ENCODE data around the gene TMEM201.

DNA sequence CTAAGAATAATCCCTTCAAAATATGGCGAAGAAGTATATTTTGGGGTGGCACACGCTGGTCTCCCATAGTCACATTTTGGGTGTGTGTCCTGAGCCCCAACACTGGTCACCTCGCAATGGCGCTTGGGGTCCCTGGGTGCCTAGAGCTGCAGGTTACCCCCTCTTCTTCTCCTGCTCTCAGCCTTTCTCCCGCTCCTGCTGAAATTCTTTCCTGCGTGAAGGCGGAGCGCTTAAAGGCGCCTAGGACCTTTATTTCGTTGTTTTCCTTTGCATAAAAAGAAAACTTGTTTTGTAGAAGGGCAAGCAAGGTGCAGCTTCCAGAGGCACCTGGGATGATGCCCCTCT, 62.5 kb downstream of the TMEM201 start:
- no peak for TF ChIP-seq EP300 (IDR thresholded peaks at IDR 0.05)
- TF ChIP-seq, protein P1, sequence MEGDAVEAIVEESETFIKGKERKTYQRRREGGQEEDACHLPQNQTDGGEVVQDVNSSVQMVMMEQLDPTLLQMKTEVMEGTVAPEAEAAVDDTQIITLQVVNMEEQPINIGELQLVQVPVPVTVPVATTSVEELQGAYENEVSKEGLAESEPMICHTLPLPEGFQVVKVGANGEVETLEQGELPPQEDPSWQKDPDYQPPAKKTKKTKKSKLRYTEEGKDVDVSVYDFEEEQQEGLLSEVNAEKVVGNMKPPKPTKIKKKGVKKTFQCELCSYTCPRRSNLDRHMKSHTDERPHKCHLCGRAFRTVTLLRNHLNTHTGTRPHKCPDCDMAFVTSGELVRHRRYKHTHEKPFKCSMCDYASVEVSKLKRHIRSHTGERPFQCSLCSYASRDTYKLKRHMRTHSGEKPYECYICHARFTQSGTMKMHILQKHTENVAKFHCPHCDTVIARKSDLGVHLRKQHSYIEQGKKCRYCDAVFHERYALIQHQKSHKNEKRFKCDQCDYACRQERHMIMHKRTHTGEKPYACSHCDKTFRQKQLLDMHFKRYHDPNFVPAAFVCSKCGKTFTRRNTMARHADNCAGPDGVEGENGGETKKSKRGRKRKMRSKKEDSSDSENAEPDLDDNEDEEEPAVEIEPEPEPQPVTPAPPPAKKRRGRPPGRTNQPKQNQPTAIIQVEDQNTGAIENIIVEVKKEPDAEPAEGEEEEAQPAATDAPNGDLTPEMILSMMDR (IDR thresholded peaks at IDR 0.05): no peak

All from ovary (tissue), 3 donors.